ENCODE data around the gene LATS2.

Gene LATS2

DNA sequence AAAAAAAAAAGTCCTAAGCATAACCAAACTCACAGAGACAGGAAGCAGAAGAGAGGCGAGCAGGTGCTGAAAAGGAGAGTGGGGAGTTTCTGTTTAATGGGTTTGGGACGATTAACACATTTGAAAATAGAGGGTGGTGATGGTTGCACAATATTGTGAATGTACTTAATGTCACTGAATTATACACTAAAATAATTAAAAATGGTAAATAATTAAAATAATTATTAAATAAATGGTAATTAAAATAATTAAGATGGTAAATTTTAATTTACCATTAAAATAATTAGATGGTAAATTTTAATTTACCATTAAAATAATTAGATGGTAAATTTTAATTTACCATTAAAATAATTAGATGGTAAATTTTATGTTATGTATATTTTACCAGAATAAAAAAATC lies 84.0 kb downstream of the LATS2 start:
- Histone ChIP-seq H3K27me3 (peaks cover 19% of the 10 kb centered on the region), H3K9me3 (no peaks in the 10 kb centered on the region), H3K36me3 (no peaks in the 10 kb centered on the region), H3K4me3 (ENCODE audit: low read depth, low read length) (no peak overlapping the region), H3K4me1 (no peaks in the 10 kb centered on the region)
- TF ChIP-seq, protein P1, sequence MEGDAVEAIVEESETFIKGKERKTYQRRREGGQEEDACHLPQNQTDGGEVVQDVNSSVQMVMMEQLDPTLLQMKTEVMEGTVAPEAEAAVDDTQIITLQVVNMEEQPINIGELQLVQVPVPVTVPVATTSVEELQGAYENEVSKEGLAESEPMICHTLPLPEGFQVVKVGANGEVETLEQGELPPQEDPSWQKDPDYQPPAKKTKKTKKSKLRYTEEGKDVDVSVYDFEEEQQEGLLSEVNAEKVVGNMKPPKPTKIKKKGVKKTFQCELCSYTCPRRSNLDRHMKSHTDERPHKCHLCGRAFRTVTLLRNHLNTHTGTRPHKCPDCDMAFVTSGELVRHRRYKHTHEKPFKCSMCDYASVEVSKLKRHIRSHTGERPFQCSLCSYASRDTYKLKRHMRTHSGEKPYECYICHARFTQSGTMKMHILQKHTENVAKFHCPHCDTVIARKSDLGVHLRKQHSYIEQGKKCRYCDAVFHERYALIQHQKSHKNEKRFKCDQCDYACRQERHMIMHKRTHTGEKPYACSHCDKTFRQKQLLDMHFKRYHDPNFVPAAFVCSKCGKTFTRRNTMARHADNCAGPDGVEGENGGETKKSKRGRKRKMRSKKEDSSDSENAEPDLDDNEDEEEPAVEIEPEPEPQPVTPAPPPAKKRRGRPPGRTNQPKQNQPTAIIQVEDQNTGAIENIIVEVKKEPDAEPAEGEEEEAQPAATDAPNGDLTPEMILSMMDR (IDR thresholded peaks at IDR 0.05; ENCODE audit: low read depth, low read length): no peak
- no peak for DNase-seq

DNA sequence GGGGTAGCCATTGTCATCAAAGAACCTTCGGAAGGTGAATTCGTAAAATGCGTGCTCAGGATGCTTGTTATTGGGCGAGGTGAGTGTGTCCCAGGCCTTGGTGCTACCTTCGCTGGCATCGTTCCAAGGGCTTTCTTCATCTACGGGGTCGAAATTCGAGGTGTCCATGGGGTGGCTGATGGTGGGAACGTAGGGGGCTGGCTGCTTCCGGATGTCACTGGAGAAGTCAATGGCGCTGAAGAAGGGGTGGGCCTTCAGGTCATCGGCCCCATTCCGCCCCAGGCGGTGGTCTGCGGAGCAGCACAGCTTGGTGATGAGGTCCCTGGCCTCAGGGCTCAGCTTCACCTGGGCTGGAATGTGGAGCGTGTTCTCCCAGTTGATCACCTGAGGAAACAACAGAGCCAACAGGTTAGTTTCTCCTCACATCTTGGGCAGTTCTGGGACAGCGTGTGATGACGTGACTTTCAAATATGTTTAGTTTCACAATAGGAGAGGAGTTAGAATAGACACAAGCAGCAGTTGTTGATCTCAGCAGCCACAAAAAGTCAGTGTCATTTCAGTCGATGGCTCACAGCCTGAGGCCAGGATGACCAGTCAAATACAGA lies 86.3 kb downstream of the LATS2 start:
- peaks cover 19% of the 10 kb centered on the region for H3K27me3 ChIP-seq
- H3K36me3 ChIP-seq: no peaks in the 10 kb centered on the region
- no peaks in the 10 kb centered on the region for H3K4me1 ChIP-seq
- H3K4me3 ChIP-seq (ENCODE audit: low read depth, low read length): no peak overlapping the region
- no peaks in the 10 kb centered on the region for H3K9me3 ChIP-seq
- TF ChIP-seq, protein P1 (IDR thresholded peaks at IDR 0.05; ENCODE audit: low read depth, low read length): no peak
- no peak for DNase-seq

DNA sequence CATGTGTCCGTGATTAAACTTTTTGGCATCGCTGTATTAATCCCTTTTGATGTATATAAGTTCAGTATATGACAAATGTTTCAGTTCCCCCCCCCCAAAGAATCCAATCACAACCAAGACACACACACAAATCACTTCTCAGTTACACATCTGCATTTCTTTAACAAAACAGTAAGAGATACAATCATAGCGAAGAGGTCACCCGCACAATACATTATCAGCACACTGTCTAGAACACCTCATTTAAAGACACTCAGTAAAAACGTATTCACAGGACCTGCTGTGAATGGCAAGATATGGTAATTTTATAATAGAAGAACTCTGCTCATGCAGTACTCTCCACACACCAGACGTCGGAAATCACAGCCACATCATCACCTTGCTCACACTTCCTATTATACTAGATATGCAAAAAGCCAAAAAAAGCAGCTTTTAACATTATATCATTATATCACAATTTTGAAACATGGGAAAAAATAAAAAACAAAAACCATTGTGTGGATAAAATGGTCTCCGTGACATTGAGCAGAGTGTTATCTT lies 87.4 kb downstream of the LATS2 start:
- TF ChIP-seq, protein P1 (IDR thresholded peaks at IDR 0.05; ENCODE audit: low read depth, low read length): no peak
- Histone ChIP-seq H3K27me3 (peaks cover 22% of the 10 kb centered on the region), H3K36me3 (no peaks in the 10 kb centered on the region), H3K4me3 (ENCODE audit: low read depth, low read length) (no peak overlapping the region), H3K4me1 (no peaks in the 10 kb centered on the region), H3K9me3 (no peaks in the 10 kb centered on the region)
- DNase-seq: no peak

DNA sequence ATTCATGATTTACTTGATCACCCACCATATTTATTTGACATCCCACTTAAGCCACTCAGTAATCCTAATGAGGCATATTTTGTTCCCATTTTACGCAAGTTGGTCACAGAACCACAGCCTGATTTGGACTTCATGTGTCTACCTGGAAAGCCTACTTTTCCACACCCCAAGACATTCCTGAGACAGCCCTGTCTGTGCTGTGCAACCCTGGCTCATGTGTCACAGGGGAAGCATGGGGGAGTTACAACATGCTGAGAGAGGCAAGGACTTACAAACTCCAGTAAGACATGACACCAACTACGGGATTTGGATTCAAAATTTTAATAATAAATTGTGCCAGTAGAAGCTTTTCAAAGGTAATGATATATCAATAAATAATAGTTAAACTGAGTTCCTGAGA lies 88.7 kb downstream of the LATS2 start:
- Histone ChIP-seq H3K4me1 (no peaks in the 10 kb centered on the region), H3K36me3 (no peaks in the 10 kb centered on the region), H3K4me3 (ENCODE audit: low read depth, low read length) (no peak overlapping the region), H3K27me3 (peaks cover 22% of the 10 kb centered on the region), H3K9me3 (no peaks in the 10 kb centered on the region)
- no peak for DNase-seq
- TF ChIP-seq, protein P1 (IDR thresholded peaks at IDR 0.05; ENCODE audit: low read depth, low read length): no peak

DNA sequence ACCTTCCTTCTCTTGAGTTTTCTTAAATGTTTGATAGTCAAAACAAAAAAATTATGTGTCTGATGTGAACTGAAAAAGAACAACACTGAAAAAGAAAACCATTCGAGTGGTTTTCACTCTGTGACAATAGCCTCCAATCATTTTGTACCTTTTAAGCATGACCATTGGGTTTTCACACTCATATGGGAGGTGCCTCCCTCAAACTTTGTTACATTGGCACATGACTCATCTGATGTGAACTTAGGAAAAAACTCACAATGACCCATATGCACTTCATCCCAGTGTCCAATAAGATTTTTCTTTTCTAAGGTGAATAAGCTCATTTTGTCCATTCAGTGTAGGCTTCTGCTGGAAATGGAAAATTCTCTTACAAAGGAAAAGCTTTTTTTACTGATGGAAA lies 92.2 kb downstream of the LATS2 start:
- Histone ChIP-seq H3K9me3 (no peaks in the 10 kb centered on the region), H3K4me3 (ENCODE audit: low read depth, low read length) (no peak overlapping the region), H3K36me3 (no peaks in the 10 kb centered on the region), H3K27me3 (peaks cover 14% of the 10 kb centered on the region), H3K4me1 (no peaks in the 10 kb centered on the region)
- no peak for DNase-seq
- TF ChIP-seq, protein P1 (IDR thresholded peaks at IDR 0.05; ENCODE audit: low read depth, low read length): no peak

- no peak for DNase-seq
- TF ChIP-seq, protein P1 (IDR thresholded peaks at IDR 0.05; ENCODE audit: low read depth, low read length): no peak
- Histone ChIP-seq H3K4me1 (no peaks in the 10 kb centered on the region), H3K4me3 (ENCODE audit: low read depth, low read length) (no peak overlapping the region), H3K36me3 (no peaks in the 10 kb centered on the region), H3K27me3 (peaks cover 15% of the 10 kb centered on the region), H3K9me3 (no peaks in the 10 kb centered on the region)
Measured at GRCh38 chr13:20968745-20969144, 92.6 kb downstream of the LATS2 start.
